Dermis microvascular lymphatic vessel endothelial cell (primary cell): ENCODE measurements around the gene PHLDB1. TPM values are rescaled to one million over a fixed set of nuclear protein-coding genes. Genes with fewer than 3 reads are reported as not detected.
"Not testable (repeated sequence)": the region's sequence is repeated elsewhere in the genome, so short reads cannot be mapped to it uniquely, and the experiment has no call there.

Experiments used
- DNase-seq, 2 donors: peaks; one replicate each; pipeline versions ENCODE4 v3.0.0 to v3.0.0-alpha.2; 2010; ENCODE audit warnings: low read depth in 2 of 2
- total RNA-seq: library from RNA; depleted of rRNA; stranded (reverse); fragments of >200 nt; gene quantifications from 2 replicates; pipeline ENCODE4 v1.2.1, GENCODE V29; 2014

PHLDB1 gene
- total RNA-seq, 1 donor from 2014 or later, result 20.7 TPM

GRCh38 chr11:118684187-118684586 is 76.8 kb downstream of the PHLDB1 start:
- no peak for DNase-seq

DNA sequence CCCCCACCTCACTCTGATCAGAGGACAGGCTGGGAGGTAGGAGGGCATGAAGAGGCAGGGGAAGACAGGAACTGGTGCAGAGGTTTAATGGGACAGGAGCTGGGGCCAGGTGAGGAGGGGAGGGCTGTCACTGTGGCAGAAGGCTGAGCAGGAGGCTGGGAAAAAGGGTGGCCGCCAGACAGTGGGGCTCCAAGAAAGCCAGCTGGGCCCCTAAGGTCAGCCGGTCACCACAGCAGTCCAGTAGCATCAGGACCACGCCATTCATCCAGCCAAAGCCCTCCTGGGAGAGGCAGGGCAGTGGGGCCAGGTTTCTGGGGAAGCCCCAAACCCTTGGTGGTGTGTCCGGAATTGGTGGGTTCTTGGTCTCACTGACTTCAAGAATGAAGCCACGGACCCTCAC is 80.5 kb downstream of the PHLDB1 start:
- no peak for DNase-seq

DNA sequence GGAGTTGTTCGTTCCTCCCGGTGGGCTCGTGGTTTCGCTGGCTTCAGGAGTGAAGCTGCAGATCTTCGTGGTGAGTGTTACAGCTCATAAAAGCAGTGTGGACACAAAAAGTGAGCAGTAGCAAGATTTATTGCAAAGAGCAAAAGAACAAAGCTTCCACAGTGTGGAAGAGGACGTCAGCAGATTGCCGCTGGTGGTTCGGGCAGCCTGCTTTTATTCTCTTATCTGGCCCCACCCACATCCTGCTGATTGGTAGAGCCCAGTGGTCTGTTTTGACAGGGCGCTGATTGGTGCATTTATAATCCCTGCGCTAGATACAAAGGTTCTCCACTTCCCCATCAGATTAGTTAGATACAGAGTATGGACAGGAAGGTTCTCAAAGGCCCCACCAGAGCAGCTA is 80.9 kb downstream of the PHLDB1 start:
- DNase-seq, result not testable (repeated sequence)

GRCh38 chr11:118688851-118689502 is 81.6 kb downstream of the PHLDB1 start:
- no peak for DNase-seq

DNA sequence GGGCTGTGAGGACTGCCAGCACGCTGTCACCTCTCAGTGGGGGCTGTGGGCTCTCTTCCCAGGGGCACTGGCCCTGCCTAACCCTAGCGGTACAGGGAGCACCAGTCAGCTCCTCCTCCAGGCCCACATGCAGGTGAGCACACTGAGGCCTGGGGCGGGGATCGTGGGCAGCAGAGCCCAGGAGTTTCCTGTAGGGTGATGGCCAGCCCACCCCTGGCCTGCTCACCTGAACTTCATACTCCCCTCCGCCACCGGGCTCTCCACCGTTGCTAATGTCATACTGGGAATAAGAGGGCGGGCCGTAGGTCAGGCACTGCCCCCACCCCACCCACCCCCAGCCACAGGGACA is 82.1 kb downstream of the PHLDB1 start:
- no peak for DNase-seq

- peak; percentile 78 to 88 for DNase-seq
Measured at GRCh38 chr11:118689852-118690552, 82.6 kb downstream of the PHLDB1 start.

GRCh38 chr11:118690553-118691304 is 83.3 kb downstream of the PHLDB1 start:
- DNase-seq, result no peak

DNA sequence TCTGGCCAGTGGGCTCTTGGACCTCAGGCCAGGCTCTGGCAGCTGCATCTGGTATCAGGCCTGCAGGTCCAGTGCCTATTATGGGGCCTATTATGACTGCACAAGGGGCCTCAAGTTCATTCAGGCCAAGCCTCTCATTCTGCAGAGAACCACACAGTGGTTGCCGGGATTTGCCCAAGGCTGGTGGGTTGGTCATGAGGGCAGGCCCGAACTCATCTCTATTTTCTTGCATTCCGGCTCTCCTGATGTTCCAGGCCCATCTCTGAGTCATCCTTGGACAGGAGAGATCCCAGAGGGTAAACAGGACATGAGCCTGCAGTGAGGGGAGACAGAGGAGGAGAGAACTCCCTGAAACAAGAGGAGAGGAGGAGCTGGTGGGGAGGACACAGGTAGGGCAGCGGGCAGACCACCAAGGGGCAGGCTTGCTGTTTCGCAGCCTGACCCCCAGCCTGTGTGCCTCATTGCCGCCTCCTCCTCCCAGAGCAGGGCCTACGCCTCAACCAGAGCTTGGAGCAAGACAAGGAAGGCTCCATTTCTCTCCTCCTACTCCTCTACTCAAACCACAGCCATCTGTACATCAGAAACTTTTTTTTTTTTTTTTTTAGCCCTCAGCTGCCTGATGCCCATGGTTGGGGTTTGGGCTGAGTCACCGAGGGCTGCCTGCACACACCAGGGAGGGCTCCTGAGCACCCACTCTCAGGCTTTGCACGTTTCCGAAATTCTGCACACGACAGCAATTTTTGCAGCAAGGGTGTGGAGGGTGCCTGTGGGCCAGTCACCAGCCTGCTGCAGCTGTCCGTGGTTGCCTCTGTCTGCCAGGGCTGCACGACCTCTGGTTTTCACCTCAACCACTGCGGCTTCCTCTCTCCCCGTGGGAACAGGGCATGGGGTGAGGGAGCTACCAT is 84.8 kb downstream of the PHLDB1 start:
- DNase-seq, result peak in 1 of 2 donors; percentile 31

DNA sequence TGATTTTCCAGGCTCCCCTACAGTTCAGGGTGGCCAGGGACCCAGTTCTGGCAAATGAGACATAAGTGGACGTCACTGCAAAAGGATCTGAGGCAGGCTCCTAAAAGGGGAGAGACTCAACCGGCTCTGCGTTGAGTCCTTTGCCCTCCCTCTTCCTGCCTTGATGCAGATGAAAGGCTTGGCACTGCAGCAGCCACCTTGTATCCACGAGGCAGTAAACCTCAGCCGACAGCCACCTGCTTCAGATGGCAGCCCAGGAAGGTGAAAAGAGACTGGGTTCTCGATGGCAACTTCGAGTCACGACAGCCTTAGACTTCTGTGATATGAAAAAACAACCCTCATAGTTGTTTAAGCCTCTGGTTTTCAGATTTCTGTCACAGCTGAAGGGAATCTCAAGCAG is 86.8 kb downstream of the PHLDB1 start:
- no peak for DNase-seq

- DNase-seq, result no peak
Measured at GRCh38 chr11:118694771-118695170, 87.4 kb downstream of the PHLDB1 start.

- no peak for DNase-seq
Measured at GRCh38 chr11:118696673-118697226, 89.3 kb downstream of the PHLDB1 start.

DNA sequence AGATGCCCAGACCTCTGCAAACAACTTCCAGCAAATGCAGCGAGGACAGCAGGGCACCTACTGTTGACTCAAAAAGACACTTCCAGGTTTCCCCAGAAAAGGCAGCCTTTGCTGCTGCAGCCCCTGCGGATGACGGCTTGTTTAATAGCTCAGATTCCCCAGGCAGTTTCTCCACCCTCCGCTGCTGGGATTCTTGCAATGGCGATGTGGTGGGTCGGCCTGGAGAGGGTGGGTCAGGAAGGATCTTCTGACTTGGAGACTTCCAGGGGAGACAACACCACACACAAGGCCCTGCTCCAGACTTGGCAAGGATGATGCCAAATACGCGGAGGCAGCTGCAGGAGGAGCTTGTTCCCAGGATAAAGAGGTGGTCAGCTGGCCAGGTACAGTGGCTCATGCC is 89.9 kb downstream of the PHLDB1 start:
- DNase-seq, result no peak

DNA sequence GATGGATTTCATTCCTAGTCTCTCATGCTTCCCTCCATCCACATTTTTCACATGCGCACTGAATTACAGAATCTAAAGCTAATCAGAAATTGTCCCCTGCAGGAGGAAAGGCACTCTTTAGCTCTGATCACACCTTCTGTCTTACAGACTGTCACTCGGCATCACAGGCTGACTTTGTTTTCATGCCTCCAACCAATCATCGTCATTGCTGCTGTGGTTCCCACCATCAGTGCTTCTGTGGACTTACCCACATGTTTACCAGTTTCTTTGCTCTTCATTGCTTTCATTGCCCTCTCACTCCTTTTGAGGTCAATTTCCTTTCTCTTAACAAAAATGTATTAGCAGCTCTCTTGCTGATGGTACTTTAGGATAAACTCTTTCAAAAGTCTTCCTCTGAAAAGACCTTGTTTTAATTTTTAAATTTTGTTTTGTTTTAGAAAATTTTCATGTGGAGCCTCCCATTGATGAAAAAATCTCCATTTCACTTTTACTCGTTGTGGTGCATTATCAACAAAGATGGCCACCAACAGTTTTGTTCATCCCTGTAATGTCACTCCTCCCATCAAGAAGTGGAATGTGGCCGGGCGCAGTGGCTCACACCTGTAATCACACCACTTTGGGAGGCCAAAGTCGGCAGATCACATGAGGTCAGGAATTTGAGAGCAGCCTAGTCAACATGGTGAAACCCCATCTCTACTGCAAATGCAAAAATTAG is 92.2 kb downstream of the PHLDB1 start:
- no peak for DNase-seq

DNA sequence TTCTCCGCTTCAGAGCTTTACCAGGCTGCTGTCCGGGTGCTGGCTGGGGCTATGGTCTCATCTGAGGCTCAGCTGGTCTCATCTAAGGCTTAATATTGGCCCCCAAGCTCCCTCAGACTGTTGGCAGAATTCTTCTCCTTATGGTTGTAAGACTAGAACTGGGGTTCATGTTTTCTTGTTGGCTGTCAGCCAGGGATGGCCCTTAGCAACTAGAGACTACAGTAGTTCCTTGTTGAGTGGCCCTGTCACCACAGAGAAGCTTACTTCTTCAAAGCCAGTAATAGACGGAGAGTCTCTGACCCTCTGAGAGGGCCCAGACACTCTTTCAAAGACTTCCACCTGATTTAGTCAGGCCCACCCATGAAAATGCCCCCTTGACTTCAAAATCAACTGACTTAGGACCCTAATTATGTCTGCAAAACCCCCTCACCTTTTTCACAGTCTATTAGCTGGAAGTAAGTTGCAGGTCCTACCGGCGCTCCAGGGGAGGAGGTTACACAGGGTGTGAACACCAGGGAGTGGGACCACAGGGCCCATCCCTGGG is 96.2 kb downstream of the PHLDB1 start:
- DNase-seq, result no peak

DNA sequence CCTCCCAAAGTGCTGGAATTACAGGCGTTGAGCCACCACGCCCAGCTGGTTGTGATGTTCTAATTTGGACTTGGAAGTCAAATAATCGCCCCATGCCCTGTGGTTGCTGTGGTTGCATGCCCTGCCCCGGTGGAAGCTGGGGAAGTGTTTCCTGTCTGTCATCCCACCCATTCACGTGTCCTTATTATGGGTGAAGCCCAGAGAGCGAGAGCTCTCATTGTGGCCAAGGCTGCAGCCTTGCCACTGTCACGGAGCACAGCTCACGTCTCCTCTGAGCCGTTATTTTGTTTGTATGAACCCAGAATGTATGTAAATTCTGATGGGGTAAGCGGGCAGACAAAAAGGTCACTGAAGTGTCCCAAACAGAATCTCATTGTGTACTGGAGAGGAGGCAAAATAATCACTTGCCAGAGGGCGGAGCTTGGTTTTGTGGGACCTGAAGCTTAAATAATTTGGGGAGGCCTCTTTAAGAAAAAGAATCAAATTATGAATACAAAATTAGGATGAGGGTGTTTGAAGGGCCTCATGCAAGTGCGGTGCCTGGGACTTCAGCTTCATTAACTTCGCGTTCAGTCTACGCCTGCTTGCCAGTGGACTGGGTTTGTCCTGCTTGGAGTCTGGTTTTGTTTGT is 97.8 kb downstream of the PHLDB1 start:
- DNase-seq, result no peak

GRCh38 chr11:118705791-118706545 is 98.6 kb downstream of the PHLDB1 start:
- DNase-seq, result no peak

DNA sequence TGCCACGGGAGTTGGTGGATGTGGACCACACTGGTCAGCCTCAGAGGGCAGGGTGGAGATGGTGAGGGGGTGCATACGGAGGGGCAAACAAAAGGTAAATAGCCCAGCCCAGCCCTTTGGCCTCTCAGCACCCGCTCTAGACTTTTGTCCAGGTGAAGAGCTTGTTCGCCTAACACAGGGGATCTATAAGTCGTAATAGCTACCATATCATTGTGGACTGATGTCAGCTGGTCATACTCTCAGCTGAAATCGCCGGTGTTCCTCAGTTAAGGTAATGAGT is 99.1 kb downstream of the PHLDB1 start:
- no peak for DNase-seq
